Measurements from ENCODE around the gene ELAVL3.
A peak's percentile ranks its signal among the peaks of the same experiment; 100 is the strongest.

ELAVL3 gene

DNA sequence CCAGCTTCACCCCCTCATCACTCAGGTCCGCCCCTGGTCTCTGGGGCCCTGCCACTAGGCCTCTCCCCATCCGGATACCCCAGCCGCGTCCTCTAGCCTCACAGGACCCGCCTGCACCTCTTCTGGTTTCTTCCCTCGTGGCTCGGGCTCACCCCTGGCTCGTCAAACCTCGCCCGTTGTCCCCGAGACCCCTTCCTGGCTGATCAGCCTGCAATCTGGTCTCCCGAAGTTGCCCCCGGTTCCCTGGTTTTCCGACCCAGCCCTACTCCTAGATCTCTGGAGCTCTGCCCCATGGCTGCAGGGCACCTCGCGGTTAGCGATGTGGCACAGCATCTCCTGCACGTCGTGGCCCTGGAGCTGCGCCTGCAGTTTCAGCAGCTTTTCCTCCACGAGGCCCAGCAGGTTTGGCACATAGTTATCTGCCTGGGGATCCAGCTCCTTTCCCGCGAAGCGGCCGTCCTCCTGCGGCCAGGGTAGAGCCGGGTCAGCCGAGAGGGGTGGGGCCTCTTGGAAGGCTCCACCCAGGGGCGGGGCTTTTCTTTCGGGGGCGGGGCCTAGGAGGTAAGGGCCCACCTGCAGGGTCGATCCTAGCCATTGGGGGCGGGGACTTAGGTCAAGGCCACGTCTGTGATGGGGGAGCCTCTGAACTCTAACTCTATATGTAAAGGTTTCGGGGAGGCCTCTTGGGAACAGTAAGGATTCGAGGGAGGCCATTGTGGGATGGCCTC lies 59.3 kb downstream of the ELAVL3 start:
- no peak for DNase-seq (ENCODE audit: low read depth)
- TF ChIP-seq, protein P1, sequence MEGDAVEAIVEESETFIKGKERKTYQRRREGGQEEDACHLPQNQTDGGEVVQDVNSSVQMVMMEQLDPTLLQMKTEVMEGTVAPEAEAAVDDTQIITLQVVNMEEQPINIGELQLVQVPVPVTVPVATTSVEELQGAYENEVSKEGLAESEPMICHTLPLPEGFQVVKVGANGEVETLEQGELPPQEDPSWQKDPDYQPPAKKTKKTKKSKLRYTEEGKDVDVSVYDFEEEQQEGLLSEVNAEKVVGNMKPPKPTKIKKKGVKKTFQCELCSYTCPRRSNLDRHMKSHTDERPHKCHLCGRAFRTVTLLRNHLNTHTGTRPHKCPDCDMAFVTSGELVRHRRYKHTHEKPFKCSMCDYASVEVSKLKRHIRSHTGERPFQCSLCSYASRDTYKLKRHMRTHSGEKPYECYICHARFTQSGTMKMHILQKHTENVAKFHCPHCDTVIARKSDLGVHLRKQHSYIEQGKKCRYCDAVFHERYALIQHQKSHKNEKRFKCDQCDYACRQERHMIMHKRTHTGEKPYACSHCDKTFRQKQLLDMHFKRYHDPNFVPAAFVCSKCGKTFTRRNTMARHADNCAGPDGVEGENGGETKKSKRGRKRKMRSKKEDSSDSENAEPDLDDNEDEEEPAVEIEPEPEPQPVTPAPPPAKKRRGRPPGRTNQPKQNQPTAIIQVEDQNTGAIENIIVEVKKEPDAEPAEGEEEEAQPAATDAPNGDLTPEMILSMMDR (IDR thresholded peaks at IDR 0.05; ENCODE audit: low read length, missing control alignments): no peak
- H3K4me3 ChIP-seq (replicated peaks; ENCODE audit: low read depth, low read length): no peak overlapping the region

GRCh38 chr19:11420429-11421370 lies 60.1 kb downstream of the ELAVL3 start:
- peak overlapping the region; percentile 38 for H3K4me3 ChIP-seq (replicated peaks; ENCODE audit: low read depth, low read length)
- TF ChIP-seq, protein P1 (IDR thresholded peaks at IDR 0.05; ENCODE audit: low read length, missing control alignments): no peak
- DNase-seq (ENCODE audit: low read depth): peak; percentile 53

DNA sequence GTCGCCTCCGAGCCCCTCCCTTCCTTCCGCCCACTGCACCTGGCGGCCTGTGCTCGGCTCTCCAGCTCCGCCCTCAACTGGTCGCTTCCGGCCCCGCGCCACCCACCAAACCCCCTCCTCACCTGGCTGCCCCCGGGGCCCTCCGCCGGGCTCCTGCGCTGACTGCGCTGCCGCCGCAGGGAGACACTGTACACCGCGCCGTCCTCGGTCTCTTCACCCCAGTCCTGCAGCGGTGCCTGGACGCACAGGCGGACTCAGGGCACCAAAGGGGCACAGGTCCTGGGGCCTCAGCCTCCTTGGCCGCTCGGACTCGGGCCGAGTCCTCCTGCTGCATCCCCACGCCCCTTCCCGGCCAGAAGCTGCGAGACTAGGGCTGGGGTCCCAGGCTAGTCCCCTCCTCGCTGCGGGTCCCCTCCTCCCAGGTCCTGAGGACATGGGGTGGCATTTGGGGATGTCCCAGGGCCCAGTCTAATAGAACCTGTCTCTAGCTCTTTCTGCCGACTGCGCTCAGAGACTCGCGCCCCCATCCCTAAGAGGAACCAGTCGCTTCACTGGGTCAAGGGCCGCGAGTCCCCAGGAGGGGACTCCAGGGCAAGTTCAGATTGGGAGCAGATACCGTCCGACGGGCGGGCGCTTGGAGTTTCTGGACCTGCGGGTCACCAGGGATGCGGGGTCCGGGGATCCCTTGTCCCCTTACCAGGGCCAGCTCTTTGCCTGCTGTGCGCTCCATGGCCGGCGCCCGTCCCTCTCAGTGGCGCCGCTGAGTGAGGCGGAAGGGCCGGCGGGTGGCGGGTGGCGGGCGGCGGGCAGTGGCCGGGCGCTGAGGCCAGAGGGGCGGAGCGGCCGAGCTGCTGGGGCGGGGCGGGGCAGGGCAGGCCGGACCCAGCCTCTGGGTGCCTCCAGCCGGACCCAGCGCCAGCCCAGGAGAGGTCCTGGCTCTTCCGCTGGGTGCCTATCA lies 62.0 kb downstream of the ELAVL3 start, which contains the start of gene RGL3:
TSS of gene RGL3 (minus strand) at position 766 of the 958 bp plus-strand sequence. CDS start at position 730, 36 bp downstream.
- no peak for DNase-seq (ENCODE audit: low read depth)
- peak within 1 kb of the TSS; percentile 30 for H3K4me3 ChIP-seq (replicated peaks; ENCODE audit: low read depth, low read length)
- TF ChIP-seq, protein P1 (IDR thresholded peaks at IDR 0.05; ENCODE audit: low read length, missing control alignments): no peak

- TF ChIP-seq, protein P1 (IDR thresholded peaks at IDR 0.05; ENCODE audit: low read length, missing control alignments): no peak
- DNase-seq (ENCODE audit: low read depth): no peak
- H3K4me3 ChIP-seq (replicated peaks; ENCODE audit: low read depth, low read length): no peak overlapping the region
Measured at GRCh38 chr19:11418094-11418548, 62.7 kb downstream of the ELAVL3 start.

GRCh38 chr19:11416346-11417052 lies 64.3 kb downstream of the ELAVL3 start:
- TF ChIP-seq, protein P1 (IDR thresholded peaks at IDR 0.05; ENCODE audit: low read length, missing control alignments): no peak
- no peak for DNase-seq (ENCODE audit: low read depth)
- H3K4me3 ChIP-seq (replicated peaks; ENCODE audit: low read depth, low read length): no peak overlapping the region
